ENCODE data around the gene FRRS1L. TPM values are rescaled to one million over a fixed set of nuclear protein-coding genes. Genes with fewer than 3 reads are reported as not detected.

The FRRS1L gene
- total RNA-seq, 1 donor from 2014 or later: 4.4 TPM

- peak; percentile 80 for DNase-seq
- peak overlapping the region; percentile 85 for H3K4me3 Mint-ChIP-seq (ENCODE audit: unreplicated experiment)
- peak overlapping the region; percentile 98 for H3K27ac Mint-ChIP-seq (ENCODE audit: unreplicated experiment)
- H3K27me3 Mint-ChIP-seq (ENCODE audit: unreplicated experiment): peaks cover 3% of the 10 kb centered on the region
- H3K36me3 Mint-ChIP-seq (ENCODE audit: unreplicated experiment): no peaks in the 10 kb centered on the region
- H3K9me3 Mint-ChIP-seq (ENCODE audit: unreplicated experiment): peaks cover 6% of the 10 kb centered on the region
- no peak for TF ChIP-seq CTCF (IDR thresholded peaks at IDR 0.05; ENCODE audit: partially characterized antibody, unreplicated experiment)
- H3K4me1 Mint-ChIP-seq (ENCODE audit: low read depth, unreplicated experiment): peaks cover 29% of the 10 kb centered on the region
Observed at GRCh38 chr9:109193974-109194556, 27.0 kb upstream of the FRRS1L start.

- TF ChIP-seq CTCF (IDR thresholded peaks at IDR 0.05; ENCODE audit: partially characterized antibody, unreplicated experiment): no peak
- peaks cover 29% of the 10 kb centered on the region for H3K4me1 Mint-ChIP-seq (ENCODE audit: low read depth, unreplicated experiment)
- no peaks in the 10 kb centered on the region for H3K36me3 Mint-ChIP-seq (ENCODE audit: unreplicated experiment)
- peak; percentile 55 for DNase-seq
- peak overlapping the region; percentile 98 for H3K27ac Mint-ChIP-seq (ENCODE audit: unreplicated experiment)
- H3K27me3 Mint-ChIP-seq (ENCODE audit: unreplicated experiment): peaks cover 3% of the 10 kb centered on the region
- H3K9me3 Mint-ChIP-seq (ENCODE audit: unreplicated experiment): peaks cover 6% of the 10 kb centered on the region
- H3K4me3 Mint-ChIP-seq (ENCODE audit: unreplicated experiment): no peak overlapping the region
Observed at GRCh38 chr9:109192732-109193361, 25.8 kb upstream of the FRRS1L start.

- Mint-ChIP-seq H3K9me3 (ENCODE audit: unreplicated experiment) (peaks cover 9% of the 10 kb centered on the region), H3K4me1 (ENCODE audit: low read depth, unreplicated experiment) (peaks cover 29% of the 10 kb centered on the region), H3K4me3 (ENCODE audit: unreplicated experiment) (no peak overlapping the region), H3K36me3 (ENCODE audit: unreplicated experiment) (no peaks in the 10 kb centered on the region), H3K27me3 (ENCODE audit: unreplicated experiment) (peaks cover 3% of the 10 kb centered on the region), H3K27ac (ENCODE audit: unreplicated experiment) (no peak overlapping the region)
- DNase-seq: no peak
- TF ChIP-seq CTCF (IDR thresholded peaks at IDR 0.05; ENCODE audit: partially characterized antibody, unreplicated experiment): no peak
Observed at GRCh38 chr9:109191746-109192145, 24.7 kb upstream of the FRRS1L start.

- no peak for TF ChIP-seq CTCF (IDR thresholded peaks at IDR 0.05; ENCODE audit: partially characterized antibody, unreplicated experiment)
- H3K27me3 Mint-ChIP-seq (ENCODE audit: unreplicated experiment): peaks cover 3% of the 10 kb centered on the region
- H3K36me3 Mint-ChIP-seq (ENCODE audit: unreplicated experiment): no peaks in the 10 kb centered on the region
- H3K27ac Mint-ChIP-seq (ENCODE audit: unreplicated experiment): no peak overlapping the region
- peaks cover 24% of the 10 kb centered on the region for H3K4me1 Mint-ChIP-seq (ENCODE audit: low read depth, unreplicated experiment)
- peaks cover 9% of the 10 kb centered on the region for H3K9me3 Mint-ChIP-seq (ENCODE audit: unreplicated experiment)
- DNase-seq: no peak
- no peak overlapping the region for H3K4me3 Mint-ChIP-seq (ENCODE audit: unreplicated experiment)
Observed at GRCh38 chr9:109190151-109190550, 23.1 kb upstream of the FRRS1L start.

- no peaks in the 10 kb centered on the region for H3K36me3 Mint-ChIP-seq (ENCODE audit: unreplicated experiment)
- DNase-seq: no peak
- H3K27me3 Mint-ChIP-seq (ENCODE audit: unreplicated experiment): no peaks in the 10 kb centered on the region
- no peak overlapping the region for H3K4me3 Mint-ChIP-seq (ENCODE audit: unreplicated experiment)
- no peak overlapping the region for H3K27ac Mint-ChIP-seq (ENCODE audit: unreplicated experiment)
- H3K9me3 Mint-ChIP-seq (ENCODE audit: unreplicated experiment): peaks cover 2% of the 10 kb centered on the region
- no peak for TF ChIP-seq CTCF (IDR thresholded peaks at IDR 0.05; ENCODE audit: partially characterized antibody, unreplicated experiment)
- H3K4me1 Mint-ChIP-seq (ENCODE audit: low read depth, unreplicated experiment): peaks cover 5% of the 10 kb centered on the region
Observed at GRCh38 chr9:109186857-109187520, 19.9 kb upstream of the FRRS1L start.

Measured in glutamatergic neuron (in vitro differentiated cells).